ENCODE data around the gene AQP11.
A peak's percentile ranks its signal among the peaks of the same experiment; 100 is the strongest.
"Not testable (repeated sequence)": the region's sequence is repeated elsewhere in the genome, so short reads cannot be mapped to it uniquely, and the experiment has no call there.

AQP11 gene

DNA sequence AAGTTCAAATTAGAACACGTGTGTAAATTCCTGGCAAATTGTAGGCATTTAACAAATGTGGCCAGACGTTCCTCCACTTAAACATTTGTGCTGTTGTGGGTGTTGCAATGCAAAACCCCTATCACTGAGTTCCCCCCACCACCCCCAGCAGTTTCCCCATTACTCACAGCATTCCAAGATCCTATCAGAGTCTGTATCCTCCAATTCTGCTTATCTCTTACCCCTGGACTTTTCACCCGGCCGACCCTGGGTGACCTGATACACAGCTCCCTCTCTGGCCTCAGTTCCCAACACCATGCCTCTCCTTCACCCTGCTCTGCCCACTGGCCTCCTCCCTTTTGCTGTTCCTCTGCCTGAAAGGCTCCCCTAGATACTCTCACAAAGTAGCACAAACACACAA lies 31.4 kb upstream of the AQP11 start:
- H3K27ac ChIP-seq = no peak overlapping the region
- TF ChIP-seq, protein P1, sequence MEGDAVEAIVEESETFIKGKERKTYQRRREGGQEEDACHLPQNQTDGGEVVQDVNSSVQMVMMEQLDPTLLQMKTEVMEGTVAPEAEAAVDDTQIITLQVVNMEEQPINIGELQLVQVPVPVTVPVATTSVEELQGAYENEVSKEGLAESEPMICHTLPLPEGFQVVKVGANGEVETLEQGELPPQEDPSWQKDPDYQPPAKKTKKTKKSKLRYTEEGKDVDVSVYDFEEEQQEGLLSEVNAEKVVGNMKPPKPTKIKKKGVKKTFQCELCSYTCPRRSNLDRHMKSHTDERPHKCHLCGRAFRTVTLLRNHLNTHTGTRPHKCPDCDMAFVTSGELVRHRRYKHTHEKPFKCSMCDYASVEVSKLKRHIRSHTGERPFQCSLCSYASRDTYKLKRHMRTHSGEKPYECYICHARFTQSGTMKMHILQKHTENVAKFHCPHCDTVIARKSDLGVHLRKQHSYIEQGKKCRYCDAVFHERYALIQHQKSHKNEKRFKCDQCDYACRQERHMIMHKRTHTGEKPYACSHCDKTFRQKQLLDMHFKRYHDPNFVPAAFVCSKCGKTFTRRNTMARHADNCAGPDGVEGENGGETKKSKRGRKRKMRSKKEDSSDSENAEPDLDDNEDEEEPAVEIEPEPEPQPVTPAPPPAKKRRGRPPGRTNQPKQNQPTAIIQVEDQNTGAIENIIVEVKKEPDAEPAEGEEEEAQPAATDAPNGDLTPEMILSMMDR (conservative IDR thresholded peaks at IDR 0.05) = no peak

DNA sequence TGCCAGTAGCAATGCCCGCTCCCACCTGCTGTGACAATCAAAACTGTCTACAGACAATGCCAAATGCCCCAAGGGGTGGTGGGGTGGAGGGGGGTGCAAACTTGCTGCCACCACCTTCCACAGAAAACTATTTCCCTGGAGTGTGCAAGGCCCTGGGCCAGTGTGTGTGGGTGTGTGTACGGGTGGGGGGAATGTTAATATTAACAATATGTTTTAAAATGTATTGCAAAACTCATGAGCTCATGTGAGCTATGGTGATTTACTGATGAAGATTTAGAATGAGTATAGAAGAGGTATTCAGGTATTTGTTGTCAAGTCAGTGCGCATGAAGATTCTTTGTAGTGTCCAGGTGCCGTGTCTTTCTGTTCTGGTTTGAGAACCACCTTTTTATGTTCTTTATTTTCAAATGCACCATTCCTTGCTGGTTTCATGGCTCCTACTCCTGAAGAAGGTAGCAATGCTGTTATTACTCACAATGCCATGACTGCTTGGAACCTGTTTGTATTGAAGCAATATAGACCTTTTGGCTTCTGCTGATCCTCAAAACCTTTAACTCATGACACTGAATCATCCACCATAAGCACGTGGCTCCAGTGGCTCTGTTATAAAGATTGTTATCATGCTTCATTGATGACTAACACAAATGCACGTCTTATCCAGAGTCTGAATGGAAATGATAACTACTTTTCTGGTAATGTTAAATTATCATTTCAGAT lies 29.9 kb upstream of the AQP11 start:
- TF ChIP-seq, protein P1 (conservative IDR thresholded peaks at IDR 0.05) = no peak
- no peak overlapping the region for H3K27ac ChIP-seq

DNA sequence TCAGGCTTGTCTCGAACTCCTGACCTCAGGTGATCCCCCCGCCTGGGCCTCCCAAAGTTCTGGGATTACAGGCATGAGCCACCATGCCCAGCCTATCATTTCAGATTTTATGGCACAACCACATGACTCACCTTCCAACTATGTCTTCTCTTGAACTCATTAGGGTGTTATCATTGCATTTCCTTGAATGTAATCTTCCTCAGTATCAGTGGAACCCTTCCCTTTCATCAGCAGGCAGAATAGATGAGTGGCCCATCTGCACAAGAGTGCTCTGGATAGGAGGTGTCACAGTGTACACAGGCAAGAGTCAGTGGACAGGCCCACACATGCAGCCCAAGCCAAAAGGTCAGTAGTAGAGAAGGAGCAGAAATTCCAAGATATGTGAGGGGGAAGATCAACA lies 29.1 kb upstream of the AQP11 start:
- TF ChIP-seq, protein P1 (conservative IDR thresholded peaks at IDR 0.05) = no peak
- H3K27ac ChIP-seq = no peak overlapping the region

DNA sequence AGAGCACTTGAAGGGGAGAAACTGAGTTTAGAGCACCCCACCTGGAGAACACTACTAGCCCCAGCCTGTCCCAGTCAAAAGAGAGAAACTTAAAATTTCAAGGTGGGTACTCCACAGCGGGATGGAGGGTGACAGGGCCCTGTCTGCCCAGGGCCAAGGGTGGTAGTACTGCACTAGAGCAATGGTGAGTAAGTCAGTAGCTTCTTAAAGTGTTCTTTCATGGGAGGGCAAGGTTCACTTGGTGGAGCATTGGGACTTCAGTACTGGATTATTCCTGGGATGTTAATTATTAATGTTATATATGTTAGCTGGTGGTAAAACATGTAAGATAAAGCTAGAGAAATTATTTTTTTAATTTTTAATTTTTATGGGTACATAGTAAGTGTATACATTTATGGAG lies 28.5 kb upstream of the AQP11 start:
- H3K27ac ChIP-seq = no peak overlapping the region
- TF ChIP-seq, protein P1 (conservative IDR thresholded peaks at IDR 0.05) = no peak

DNA sequence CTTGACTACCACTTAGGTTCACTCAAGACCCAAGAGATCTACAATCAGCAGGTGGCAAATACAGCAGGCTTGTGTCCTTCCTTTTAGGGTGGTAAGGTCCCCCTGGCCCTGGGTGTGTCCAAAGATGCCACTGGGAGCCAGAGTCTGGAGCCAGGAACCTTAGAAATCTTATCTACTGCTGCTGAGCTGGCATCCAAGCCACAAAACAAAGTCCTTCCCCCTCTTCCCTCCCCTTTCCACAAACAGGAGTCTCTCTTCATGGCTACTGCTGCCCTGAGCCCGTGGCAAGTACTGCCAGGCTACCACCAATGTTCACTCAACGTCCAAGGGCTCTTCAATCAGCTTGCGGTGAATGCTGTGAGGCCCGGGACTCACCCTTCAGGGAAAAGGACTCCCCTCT lies 21.4 kb upstream of the AQP11 start:
- TF ChIP-seq, protein P1 (conservative IDR thresholded peaks at IDR 0.05) = no peak
- peak overlapping the region; percentile 67 for H3K27ac ChIP-seq

DNA sequence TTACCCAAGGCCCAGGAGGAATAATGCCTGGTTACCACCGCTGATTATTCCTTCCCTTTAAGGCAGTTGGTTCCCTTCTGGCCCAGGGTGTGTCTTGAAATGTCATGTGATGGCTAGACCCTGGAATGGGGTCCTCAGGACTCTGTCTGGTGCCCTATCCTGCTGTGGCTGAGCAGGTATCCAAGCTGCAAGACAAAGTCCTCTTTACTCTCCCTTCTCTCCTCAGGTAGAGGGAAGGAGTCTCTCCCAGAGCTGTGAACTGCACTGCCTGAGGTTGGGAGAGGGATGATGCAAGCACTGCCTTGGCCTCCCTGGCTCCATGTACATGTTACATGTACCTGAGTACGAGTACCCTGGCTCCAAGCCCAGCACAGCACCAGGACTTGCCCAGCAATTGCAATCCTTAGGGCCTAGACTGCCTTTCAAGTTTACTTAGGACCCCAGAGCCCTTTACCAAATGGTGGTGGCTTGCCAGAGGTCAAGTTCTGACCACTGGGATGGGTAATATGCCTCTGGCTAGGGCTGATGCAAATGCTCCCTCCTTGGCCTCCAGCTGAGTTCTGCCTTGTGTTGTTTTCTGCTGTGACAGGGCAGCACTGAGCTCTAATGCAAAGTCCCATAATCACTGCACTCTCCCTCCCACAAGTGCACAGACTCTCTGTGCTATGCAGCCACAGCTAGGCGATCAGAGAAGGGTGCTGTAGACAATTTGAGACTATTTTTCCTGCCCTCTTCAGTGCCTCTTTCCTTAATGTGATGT lies 20.7 kb upstream of the AQP11 start:
- TF ChIP-seq, protein P1 (conservative IDR thresholded peaks at IDR 0.05) = no peak
- H3K27ac ChIP-seq = no peak overlapping the region

DNA sequence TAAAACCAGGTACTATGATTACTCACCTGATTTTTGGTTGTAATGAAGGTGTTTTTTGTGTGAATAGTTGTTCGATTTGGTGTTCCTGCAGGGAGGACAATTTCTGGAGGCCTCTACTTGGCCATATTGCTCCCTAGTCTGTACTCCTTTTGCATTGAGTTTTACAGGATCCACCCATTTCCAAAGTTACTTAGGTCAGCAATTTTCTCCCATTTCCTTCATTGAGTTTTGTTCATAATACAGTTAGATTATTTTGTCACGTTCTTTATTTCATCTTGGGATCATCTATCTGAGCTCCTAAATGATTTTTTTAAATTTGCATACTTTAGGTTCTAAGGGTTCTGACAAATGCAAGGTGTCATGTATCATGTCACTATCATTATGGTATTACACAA lies 20.1 kb upstream of the AQP11 start:
- H3K27ac ChIP-seq = no peak overlapping the region
- TF ChIP-seq, protein P1 (conservative IDR thresholded peaks at IDR 0.05) = no peak

DNA sequence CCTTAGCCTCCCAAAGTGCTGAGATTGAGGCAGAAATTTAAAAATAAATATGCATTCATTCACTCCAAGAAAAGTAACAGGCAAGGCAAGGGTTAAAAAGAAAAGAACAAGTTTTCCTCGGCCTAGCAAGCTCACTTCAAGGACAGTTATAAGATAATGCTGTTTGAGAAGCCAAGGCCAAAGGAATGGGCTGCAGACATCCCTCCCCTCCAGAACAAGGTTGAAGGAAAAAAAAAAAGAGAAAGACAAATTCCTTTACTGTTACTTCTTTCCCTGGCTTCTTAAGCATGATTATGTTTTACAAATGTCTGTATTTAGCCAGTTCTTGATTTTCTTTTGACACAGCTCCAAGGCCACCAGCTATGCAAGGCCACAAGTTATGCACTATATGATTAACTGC lies 18.9 kb upstream of the AQP11 start:
- H3K27ac ChIP-seq = not testable (repeated sequence)

DNA sequence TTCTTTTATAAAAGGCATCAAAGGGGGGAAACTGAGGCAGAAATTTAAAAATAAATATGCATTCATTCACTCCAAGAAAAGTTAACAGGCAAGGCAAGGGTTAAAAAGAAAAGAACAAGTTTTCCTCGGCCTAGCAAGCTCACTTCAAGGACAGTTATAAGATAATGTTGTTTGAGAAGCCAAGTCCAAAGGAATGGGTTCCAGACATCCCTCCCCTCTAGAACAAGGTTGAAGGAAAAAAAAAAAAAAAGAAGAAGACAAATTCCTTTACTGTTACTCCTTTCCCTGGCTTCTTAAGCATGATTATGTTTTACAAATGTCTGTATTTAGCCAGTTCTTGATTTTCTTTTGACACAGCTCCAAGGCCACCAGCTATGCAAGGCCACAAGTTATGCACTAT lies 14.3 kb upstream of the AQP11 start:
- not testable (repeated sequence) for H3K27ac ChIP-seq

Data from VCaP (cell line).